DOHH2 (cell line): Measurements from ENCODE around the gene HEXIM1.

Source experiments
- EZH2phosphoT487 ChIP-seq: fragments of 200-600 bp; sonication (generic); IDR thresholded peaks from 2 replicates; pipeline ENCODE4 v1.6.1; 2017; ENCODE audit warnings: borderline replicate concordance, mild to moderate bottlenecking, antibody characterized with exemption, low read length, moderate library complexity, mixed read lengths
- TF ChIP-seq, protein P1 (sequence below): fragments of 200-600 bp; sonication (generic); IDR thresholded peaks from one replicate; pipeline ENCODE4 v1.5.1; 2014; ENCODE audit warnings: antibody characterized with exemption, mild to moderate bottlenecking, low read depth, low read length; ENCODE audit not compliant: poor library complexity, severe bottlenecking

DNA sequence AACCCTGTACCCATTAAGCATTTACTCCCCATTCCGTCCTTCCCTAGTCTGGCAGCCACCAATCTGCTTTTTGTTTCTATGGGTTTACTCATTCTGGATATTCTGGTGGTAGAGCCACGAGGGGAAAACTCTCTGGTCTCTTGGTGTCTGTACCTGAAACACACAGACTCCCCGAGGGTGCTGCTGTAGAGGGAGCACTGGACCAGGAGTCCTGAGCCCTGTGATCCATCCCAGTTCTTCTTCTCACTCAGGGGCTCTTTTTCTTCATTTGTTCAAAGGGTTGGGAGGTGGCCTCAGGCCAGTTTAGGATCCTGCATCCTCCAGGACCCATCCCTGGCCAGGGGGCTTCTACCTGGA lies 27.5 kb downstream of the HEXIM1 start:
- no peak for TF ChIP-seq EZH2phosphoT487
- TF ChIP-seq, protein P1, sequence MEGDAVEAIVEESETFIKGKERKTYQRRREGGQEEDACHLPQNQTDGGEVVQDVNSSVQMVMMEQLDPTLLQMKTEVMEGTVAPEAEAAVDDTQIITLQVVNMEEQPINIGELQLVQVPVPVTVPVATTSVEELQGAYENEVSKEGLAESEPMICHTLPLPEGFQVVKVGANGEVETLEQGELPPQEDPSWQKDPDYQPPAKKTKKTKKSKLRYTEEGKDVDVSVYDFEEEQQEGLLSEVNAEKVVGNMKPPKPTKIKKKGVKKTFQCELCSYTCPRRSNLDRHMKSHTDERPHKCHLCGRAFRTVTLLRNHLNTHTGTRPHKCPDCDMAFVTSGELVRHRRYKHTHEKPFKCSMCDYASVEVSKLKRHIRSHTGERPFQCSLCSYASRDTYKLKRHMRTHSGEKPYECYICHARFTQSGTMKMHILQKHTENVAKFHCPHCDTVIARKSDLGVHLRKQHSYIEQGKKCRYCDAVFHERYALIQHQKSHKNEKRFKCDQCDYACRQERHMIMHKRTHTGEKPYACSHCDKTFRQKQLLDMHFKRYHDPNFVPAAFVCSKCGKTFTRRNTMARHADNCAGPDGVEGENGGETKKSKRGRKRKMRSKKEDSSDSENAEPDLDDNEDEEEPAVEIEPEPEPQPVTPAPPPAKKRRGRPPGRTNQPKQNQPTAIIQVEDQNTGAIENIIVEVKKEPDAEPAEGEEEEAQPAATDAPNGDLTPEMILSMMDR: no peak
